ENCODE data around the gene SIGLEC8.

GRCh38 chr19:51434456-51434855 is 23.8 kb downstream of the SIGLEC8 start:
- no peak for TF ChIP-seq CTCF (IDR thresholded peaks at IDR 0.05; ENCODE audit: poor library complexity, severe bottlenecking)
- no peak for TF ChIP-seq MXI1 (conservative IDR thresholded peaks at IDR 0.05; ENCODE audit: poor library complexity, severe bottlenecking)
- TF ChIP-seq SMC3 (conservative IDR thresholded peaks at IDR 0.05; ENCODE audit: poor library complexity): no peak
- TF ChIP-seq EP300 (conservative IDR thresholded peaks at IDR 0.05; ENCODE audit: poor library complexity, severe bottlenecking): no peak
- TF ChIP-seq EZH2 (IDR thresholded peaks at IDR 0.05; ENCODE audit: borderline replicate concordance, insufficient read depth, low read length, poor library complexity, severe bottlenecking): no peak
- TF ChIP-seq POLR2AphosphoS5 (IDR thresholded peaks at IDR 0.05): no peak
- no peak for TF ChIP-seq RAD21 (conservative IDR thresholded peaks at IDR 0.05)
- TF ChIP-seq REST (IDR thresholded peaks at IDR 0.05; ENCODE audit: borderline replicate concordance): no peak
- TF ChIP-seq TAF1 (IDR thresholded peaks at IDR 0.05; ENCODE audit: low read depth): no peak

Measured in neural cell (in vitro differentiated cells).